Loucy (cell line): Measurements from ENCODE around the gene NPY4R2.
"Not testable (repeated sequence)": the region's sequence is repeated elsewhere in the genome, so short reads cannot be mapped to it uniquely, and the experiment has no call there.

Experiments used
- CTCF ChIP-seq: fragments of 200-600 bp; sonication (generic); conservative IDR thresholded peaks from 2 replicates; pipeline ENCODE4 v1.5.1; 2014; ENCODE audit warnings: mild to moderate bottlenecking, antibody characterized with exemption, low read length
- EZH2phosphoT487 ChIP-seq: fragments of 200-600 bp; IDR thresholded peaks from 2 replicates; pipeline ENCODE4 v1.6.1; 2018; ENCODE audit warnings: antibody characterized with exemption, mild to moderate bottlenecking, moderate library complexity, borderline replicate concordance

GRCh38 chr10:47910486-47910885 is 8.0 kb upstream of the NPY4R2 start:
- TF ChIP-seq CTCF, EZH2phosphoT487: not testable (repeated sequence)
